K562 (cell line): ENCODE data around the gene CYB5D1. TPM values are rescaled to one million over a fixed set of nuclear protein-coding genes. Genes with fewer than 3 reads are reported as not detected.

Source experiments
- ARHGAP35 ChIP-seq: fragments of 450-650 bp; IDR thresholded peaks from 2 replicates; pipeline ENCODE4 v1.6.1; 2018; ENCODE audit not compliant: partially characterized antibody
- ATF2 ChIP-seq: sonication (generic); formaldehyde crosslinking; IDR thresholded peaks from 2 replicates; pipeline ENCODE4 v1.8.1; 2022; ENCODE audit warnings: missing genetic modification reagents
- BHLHE40 ChIP-seq: IDR thresholded peaks from 2 replicates; pipeline ENCODE4 v1.6.1; 2011; ENCODE audit warnings: low read length, improper control_type of control experiment
- CHCHD3 ChIP-seq: fragments of 250-450 bp; sonication (Bioruptor Pico); IDR thresholded peaks from 2 replicates; pipeline ENCODE4 v2.1.2; 2022; ENCODE audit warnings: mild to moderate bottlenecking
- CHD1 ChIP-seq: fragments of 200-600 bp; sonication (generic); IDR thresholded peaks from one replicate; pipeline ENCODE4 v1.6.1; 2012; ENCODE audit warnings: mild to moderate bottlenecking, moderate library complexity, low read length, inconsistent platforms
- CXXC5 ChIP-seq: fragments of 250-450 bp; sonication (Bioruptor Pico); IDR thresholded peaks from 2 replicates; pipeline ENCODE4 v1.8.0; 2022; ENCODE audit warnings: inconsistent platforms, mild to moderate bottlenecking, moderate library complexity
- FOXP1 ChIP-seq: sonication (generic); formaldehyde crosslinking; IDR thresholded peaks from 2 replicates; pipeline ENCODE4 v1.8.0; 2022; ENCODE audit warnings: mild to moderate bottlenecking, missing genetic modification reagents
- HDAC6 ChIP-seq: IDR thresholded peaks from 2 replicates; pipeline ENCODE4 v1.6.1; 2012; ENCODE audit warnings: low read depth, mild to moderate bottlenecking, control low read depth, inconsistent platforms, low read length, moderate library complexity
- MAFF ChIP-seq: IDR thresholded peaks from 2 replicates; pipeline ENCODE4 v1.6.1; 2012; ENCODE audit warnings: low read length, improper control_type of control experiment
- MCM3 ChIP-seq: fragments of 450-650 bp; IDR thresholded peaks from 2 replicates; pipeline ENCODE4 v1.6.1; 2016
- MEF2A ChIP-seq: IDR thresholded peaks from 2 replicates; pipeline ENCODE4 v1.6.1; 2011; ENCODE audit warnings: low read depth, mild to moderate bottlenecking, low read length, moderate library complexity; ENCODE audit not compliant: control insufficient read depth
- MYC ChIP-seq, 2 experiments: fragments of 250-450 bp in 1 of 2; sonication (Bioruptor Pico) in 1 of 2; IDR thresholded peaks; 2 replicates each; pipeline versions ENCODE4 v1.5.1 to v1.6.1; 2012 to 2021; ENCODE audit warnings: low read depth in 2 of 2, borderline replicate concordance in 1 of 2, improper control_type of control experiment in 1 of 2, low read length in 1 of 2, mild to moderate bottlenecking in 1 of 2, moderate library complexity in 1 of 2
- POLR2H ChIP-seq: IDR thresholded peaks from 2 replicates; pipeline ENCODE4 v1.6.1; 2016; ENCODE audit warnings: missing genetic modification characterization, low read depth, mild to moderate bottlenecking, control low read depth, missing compliant biosample characterization, moderate library complexity
- RUNX1 ChIP-seq: sonication (generic); IDR thresholded peaks from 2 replicates; pipeline ENCODE4 v1.6.1; 2016; ENCODE audit warnings: antibody characterized with exemption, low read depth
- SUPT5H ChIP-seq: fragments of 450-650 bp; IDR thresholded peaks from 2 replicates; pipeline ENCODE4 v1.6.1; 2016
- TCF15 ChIP-seq: fragments of 250-450 bp; sonication (Bioruptor Pico); IDR thresholded peaks from 2 replicates; pipeline ENCODE4 v1.8.0; 2022; ENCODE audit warnings: moderate library complexity, mild to moderate bottlenecking, inconsistent platforms
- TOE1 ChIP-seq, 2 experiments: fragments of 450-650 bp in 1 of 2; sonication (generic) in 1 of 2; formaldehyde crosslinking in 1 of 2; IDR thresholded peaks; 2 replicates each; pipeline versions ENCODE4 v1.7.1 to v1.8.0; 2016 to 2022; ENCODE audit warnings: borderline replicate concordance in 2 of 2, mild to moderate bottlenecking in 2 of 2, antibody characterized with exemption in 1 of 2, inconsistent platforms in 1 of 2, low read depth in 1 of 2, missing genetic modification reagents in 1 of 2, moderate library complexity in 1 of 2
- TRIM24 ChIP-seq, 2 experiments: fragments of 450-650 bp; IDR thresholded peaks; 2 replicates each; pipeline ENCODE4 v1.6.1; 2016
- ZBTB26 ChIP-seq: fragments of 450-650 bp; formaldehyde crosslinking; IDR thresholded peaks from 2 replicates; pipeline ENCODE4 v1.4.0; 2022; ENCODE audit warnings: missing genetic modification characterization
- ZHX1 ChIP-seq: fragments of 150-350 bp; conservative IDR thresholded peaks from 2 replicates; pipeline ENCODE4 v1.6.1; 2014; ENCODE audit warnings: low read length
- ZKSCAN1 ChIP-seq: fragments of 150-350 bp; IDR thresholded peaks from 2 replicates; pipeline ENCODE4 v1.6.1; 2016; ENCODE audit warnings: low read depth, low read length
- ZNF586 ChIP-seq: fragments of 450-650 bp; formaldehyde crosslinking; conservative IDR thresholded peaks from 2 replicates; pipeline ENCODE4 v1.4.0; 2020; ENCODE audit warnings: mild to moderate bottlenecking, moderate library complexity
- ZNF76 ChIP-seq: fragments of 250-450 bp; sonication (Bioruptor Pico); IDR thresholded peaks from 2 replicates; pipeline ENCODE4 v1.4.0; 2020; ENCODE audit warnings: mild to moderate bottlenecking, moderate library complexity, borderline replicate concordance
- polyA plus RNA-seq, 8 experiments: library from polyadenylated mRNA; depleted of rRNA in 4 of 8; stranded (reverse) in 5 of 8; unstranded in 3 of 8; fragments of >200 nt; fragmentation: Nextera tagmentation in 2 of 8; fragmentation: Illumina TruSeq in 1 of 8; extraction: Ambion mirVana in 2 of 8; extraction: Trizol in 1 of 8; gene quantifications; 2 replicates each; pipeline versions ENCODE4 v1.2.1 to v1.2.3, GENCODE V29; 2011 to 2014; ENCODE audit warnings: inconsistent platforms in 1 of 8, missing spikeins in 1 of 8
- total RNA-seq, 7 experiments: library from RNA; depleted of rRNA in 6 of 7; stranded (reverse); fragments of >200 nt in 6 of 7; fragmentation: Illumina TruSeq in 2 of 7; extraction: Trizol in 2 of 7; gene quantifications; 2 replicates each; pipeline versions ENCODE4 v1.2.1 to v1.2.3, GENCODE V29; 2011 to 2021; ENCODE audit warnings: low replicate concordance in 1 of 7

CYB5D1 gene
- total and polyA plus RNA-seq, 9 of the 15 experiments (the other 6 are each of a cell fraction or from before 2014, with no cell fraction given): 2.4 to 7.9 (median 5.7) TPM

GRCh38 chr17:7857713-7858521, at the start of gene CYB5D1 (continued):
- TF ChIP-seq CXXC5 (CRISPR knock-in tag) (peak; percentile 60), MYC (IDR thresholded peaks at IDR 0.05; ENCODE audit: low read depth, low read length) (peak; percentile 90), MYC (CRISPR knock-in tag; IDR thresholded peaks at IDR 0.05; ENCODE audit: borderline replicate concordance, low read depth) (peak; percentile 53; the same call in 1 of the 2 replicates), SUPT5H (0 out of 2 replicates have a peak, but pooled peaks have one; percentile 59), CHCHD3 (CRISPR knock-in tag) (no peak), ZKSCAN1 (no peak), CHD1 (no peak), FOXP1 (CRISPR knock-in tag) (no peak), ZNF76 (CRISPR knock-in tag) (no peak), ATF2 (CRISPR knock-in tag) (no peak), ARHGAP35 (no peak), ZHX1 (no peak), MAFF (no peak), BHLHE40 (peak; percentile 90), MEF2A (no peak), HDAC6 (no peak), TCF15 (CRISPR knock-in tag) (no peak), TOE1 (IDR thresholded peaks at IDR 0.05; ENCODE audit: borderline replicate concordance) (peak; percentile 85), TOE1 (CRISPR knock-in tag; IDR thresholded peaks at IDR 0.05; ENCODE audit: borderline replicate concordance, low read depth) (no peak), MCM3 (no peak), RUNX1 (no peak), POLR2H (tag) (peak; percentile 69; the same call in 1 of the 2 replicates), TRIM24 (IDR thresholded peaks at IDR 0.05) (no peak), ZBTB26 (CRISPR knock-in tag) (no peak), ZNF586 (CRISPR knock-in tag) (no peak)
